Vagina (tissue), 2 donors: Measurements from ENCODE around the gene JADE3.

Source experiments
- POLR2A ChIP-seq, 2 donors: fragments of 450-650 bp; IDR thresholded peaks; one replicate each; pipeline ENCODE4 v1.6.1; 2017; ENCODE audit warnings: antibody characterized with exemption in 2 of 2, mild to moderate bottlenecking in 2 of 2, moderate library complexity in 2 of 2
- POLR2AphosphoS5 ChIP-seq, 2 donors: sonication (generic); formaldehyde crosslinking; IDR thresholded peaks; one replicate each; pipeline ENCODE4 v1.9.0; 2017; ENCODE audit warnings: antibody characterized with exemption in 2 of 2, mild to moderate bottlenecking in 2 of 2, low read depth in 1 of 2; ENCODE audit not compliant: insufficient read depth in 1 of 2

DNA sequence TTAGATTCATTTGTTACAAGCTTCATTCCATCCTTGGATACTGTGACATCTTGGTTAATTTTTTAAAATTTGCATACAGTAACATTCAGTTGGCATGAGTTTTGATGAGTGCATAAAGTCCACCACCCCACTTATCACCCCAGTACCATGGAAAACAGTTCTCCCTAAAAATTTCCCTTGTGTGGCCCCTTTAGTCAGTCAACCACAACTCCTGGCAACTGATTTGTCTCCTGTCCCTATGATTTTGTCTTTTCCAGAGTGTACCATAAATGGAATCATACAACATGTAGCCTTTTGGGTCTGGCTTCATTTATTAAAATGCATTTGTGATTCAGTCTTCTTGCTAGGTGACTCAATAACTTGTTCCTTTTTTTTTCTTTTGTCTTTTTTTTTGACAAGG lies 45.5 kb upstream of the JADE3 start:
- TF ChIP-seq POLR2AphosphoS5 (IDR thresholded peaks at IDR 0.05; ENCODE audit: insufficient read depth in 1 of 2, low read depth in 1 of 2): no peak
- TF ChIP-seq POLR2A (IDR thresholded peaks at IDR 0.05): no peak
